C4-2B (cell line): Measurements from ENCODE around the gene RAPGEF6.

Experiments used
- ZFX ChIP-seq: fragments of 450-650 bp; IDR thresholded peaks from 2 replicates; pipeline ENCODE4 v1.6.1; 2017
- TF ChIP-seq, protein P1 (sequence below): fragments of 450-650 bp; conservative IDR thresholded peaks from 2 replicates; pipeline ENCODE4 v1.5.1; 2017; ENCODE audit warnings: mild to moderate bottlenecking

GRCh38 chr5:131541762-131542161, 93.3 kb downstream of the RAPGEF6 start:
- TF ChIP-seq, protein P1, sequence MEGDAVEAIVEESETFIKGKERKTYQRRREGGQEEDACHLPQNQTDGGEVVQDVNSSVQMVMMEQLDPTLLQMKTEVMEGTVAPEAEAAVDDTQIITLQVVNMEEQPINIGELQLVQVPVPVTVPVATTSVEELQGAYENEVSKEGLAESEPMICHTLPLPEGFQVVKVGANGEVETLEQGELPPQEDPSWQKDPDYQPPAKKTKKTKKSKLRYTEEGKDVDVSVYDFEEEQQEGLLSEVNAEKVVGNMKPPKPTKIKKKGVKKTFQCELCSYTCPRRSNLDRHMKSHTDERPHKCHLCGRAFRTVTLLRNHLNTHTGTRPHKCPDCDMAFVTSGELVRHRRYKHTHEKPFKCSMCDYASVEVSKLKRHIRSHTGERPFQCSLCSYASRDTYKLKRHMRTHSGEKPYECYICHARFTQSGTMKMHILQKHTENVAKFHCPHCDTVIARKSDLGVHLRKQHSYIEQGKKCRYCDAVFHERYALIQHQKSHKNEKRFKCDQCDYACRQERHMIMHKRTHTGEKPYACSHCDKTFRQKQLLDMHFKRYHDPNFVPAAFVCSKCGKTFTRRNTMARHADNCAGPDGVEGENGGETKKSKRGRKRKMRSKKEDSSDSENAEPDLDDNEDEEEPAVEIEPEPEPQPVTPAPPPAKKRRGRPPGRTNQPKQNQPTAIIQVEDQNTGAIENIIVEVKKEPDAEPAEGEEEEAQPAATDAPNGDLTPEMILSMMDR: no peak
- no peak for TF ChIP-seq ZFX
